Cerebellar cortex (tissue), 1 donor: ENCODE measurements around the gene TMEFF2.

Experiments used
- DNase-seq: peaks from one replicate; pipeline ENCODE4 v3.0.0-alpha.2; 2015; ENCODE audit warnings: low spot score

The TMEFF2 gene, protein sequence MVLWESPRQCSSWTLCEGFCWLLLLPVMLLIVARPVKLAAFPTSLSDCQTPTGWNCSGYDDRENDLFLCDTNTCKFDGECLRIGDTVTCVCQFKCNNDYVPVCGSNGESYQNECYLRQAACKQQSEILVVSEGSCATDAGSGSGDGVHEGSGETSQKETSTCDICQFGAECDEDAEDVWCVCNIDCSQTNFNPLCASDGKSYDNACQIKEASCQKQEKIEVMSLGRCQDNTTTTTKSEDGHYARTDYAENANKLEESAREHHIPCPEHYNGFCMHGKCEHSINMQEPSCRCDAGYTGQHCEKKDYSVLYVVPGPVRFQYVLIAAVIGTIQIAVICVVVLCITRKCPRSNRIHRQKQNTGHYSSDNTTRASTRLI

DNA sequence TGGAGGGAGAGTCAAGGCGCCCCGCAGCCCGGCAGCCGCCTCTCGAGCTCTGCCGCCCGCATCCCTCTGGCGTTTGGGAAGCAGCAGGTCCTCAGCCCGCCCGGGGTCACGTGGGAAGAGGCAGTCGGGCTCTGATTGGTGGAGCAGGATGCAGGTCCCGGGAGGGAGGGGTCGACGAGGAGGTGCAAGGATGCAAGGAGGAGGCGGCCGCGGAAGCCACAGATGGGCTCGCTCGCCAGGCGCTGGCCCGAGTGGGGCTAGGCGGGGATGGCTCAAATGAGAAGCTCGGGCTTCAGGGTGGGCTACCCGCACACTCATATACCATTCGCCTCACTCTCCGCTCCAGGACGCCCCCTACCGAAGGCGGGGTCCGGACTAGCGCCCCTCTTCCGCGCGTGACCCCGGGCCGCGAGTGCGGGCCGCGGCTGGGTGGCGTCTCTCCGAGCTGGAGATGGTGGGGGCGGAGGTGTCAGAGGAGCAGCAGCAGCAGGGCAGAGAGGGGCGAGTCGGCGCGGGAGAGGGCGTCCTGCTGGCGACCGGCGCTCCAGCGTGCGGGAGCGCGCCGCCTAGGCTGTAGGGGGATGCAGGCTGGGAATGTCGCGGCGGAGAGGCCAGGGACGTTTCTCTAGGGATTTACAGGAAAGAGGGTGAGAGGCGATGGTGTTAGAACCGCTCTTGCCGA is at the start of gene TMEFF2:
Gene TMEFF2, minus strand, starts transcription at position 68 of the 682 bp plus-strand sequence. CDS start 409 bp downstream, outside the sequence.
- DNase-seq: peak; percentile 98

DNA sequence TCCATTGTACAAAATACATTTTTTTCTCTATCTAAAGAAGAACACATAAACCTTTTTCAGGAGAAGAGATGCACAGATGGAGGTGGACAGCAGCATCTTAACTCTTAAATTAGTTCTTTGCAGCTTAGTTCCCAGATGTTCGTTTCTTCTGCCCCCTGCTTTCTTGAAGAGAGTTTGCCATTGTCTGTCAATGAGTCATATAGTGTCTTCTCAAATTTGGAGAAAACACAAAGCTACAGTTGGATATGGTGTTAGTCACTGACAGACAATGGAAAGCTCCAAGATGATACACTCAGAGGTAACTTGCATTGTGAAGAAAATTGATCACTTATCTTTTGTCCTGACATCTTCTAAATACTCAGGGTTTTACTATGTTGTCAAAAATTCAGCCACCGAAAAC is 48.8 kb upstream of the TMEFF2 start:
- DNase-seq: no peak

DNA sequence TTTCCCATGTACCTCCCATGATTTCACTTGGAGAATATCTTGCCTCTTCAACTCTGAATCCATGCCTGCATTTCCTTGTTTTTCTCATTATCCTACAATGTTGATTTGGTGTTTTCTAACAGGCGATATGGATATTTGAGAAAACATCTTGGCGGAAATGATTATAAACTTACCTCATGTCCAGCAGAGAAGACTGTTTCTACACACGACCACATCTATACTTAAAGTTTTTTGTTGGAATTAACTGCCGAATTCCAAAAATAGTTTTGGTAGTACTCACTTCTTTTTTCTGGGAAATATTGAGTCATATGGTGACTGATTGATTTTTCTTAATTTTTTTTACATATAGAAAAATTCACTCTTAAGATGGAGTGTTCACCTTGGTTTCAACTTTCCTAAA is 41.4 kb upstream of the TMEFF2 start:
- DNase-seq: no peak

DNA sequence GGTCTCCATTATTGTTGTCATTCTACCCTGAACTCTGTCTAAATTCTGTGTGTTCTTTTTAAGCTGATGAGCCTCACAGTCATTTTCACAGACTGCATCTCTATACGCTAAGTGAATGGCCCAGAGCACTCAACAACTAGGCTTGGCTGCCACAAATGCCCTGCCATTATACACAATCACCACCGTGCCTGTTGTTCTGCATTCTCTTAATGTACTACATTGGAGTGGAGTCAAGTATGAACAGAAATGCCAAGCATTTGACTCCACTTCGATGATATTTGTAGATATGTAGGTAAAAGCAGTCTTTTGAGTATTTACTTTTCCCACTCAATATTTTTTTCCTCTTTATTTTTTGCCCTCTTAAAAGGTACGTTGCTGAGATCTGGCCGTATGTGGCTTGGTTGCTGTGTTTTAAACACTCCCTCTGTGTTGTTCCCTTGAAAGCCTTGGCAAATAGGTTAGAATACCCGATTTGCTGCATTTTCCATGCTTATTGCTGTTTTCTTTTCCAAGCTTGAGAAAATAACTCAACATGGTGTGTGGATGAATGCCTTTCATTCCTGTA is 36.2 kb upstream of the TMEFF2 start:
- DNase-seq: no peak

DNA sequence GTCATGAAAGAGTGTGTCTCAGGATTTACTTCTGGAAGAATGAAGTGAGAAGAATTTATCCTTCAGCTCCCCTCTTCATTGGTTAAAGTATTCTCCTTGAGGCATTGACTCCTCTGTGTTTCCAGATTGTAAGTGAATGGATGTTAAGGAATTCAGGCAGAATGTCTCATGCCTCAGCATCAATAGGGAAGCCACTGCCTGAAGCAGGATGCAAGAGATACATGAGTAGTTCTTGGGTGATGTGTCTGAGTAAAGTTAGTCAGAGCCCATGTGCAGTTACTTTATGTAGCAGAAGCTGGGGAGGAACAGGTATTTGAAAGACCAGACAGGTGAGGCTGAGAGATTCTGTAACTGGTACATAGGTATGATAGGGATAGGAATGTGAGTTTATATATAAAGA is 34.0 kb upstream of the TMEFF2 start:
- DNase-seq: no peak

DNA sequence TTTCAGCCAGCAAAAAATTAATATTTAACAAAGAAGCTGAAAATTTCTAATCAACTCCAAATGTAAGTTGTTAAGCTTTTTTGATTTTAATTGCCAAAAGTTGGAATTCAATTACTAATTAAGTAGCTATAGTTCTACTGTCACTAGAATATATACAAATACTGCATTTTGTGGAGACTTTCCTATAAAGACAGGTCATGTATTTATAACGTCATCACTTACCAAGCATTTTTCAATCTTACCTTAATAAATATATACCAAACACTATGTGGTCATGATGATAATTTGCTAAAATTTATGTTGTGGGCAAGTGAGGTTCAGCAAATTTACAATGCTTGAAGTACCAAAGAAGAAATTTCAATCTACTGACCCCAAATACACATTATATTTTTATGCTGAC is 24.2 kb upstream of the TMEFF2 start:
- no peak for DNase-seq

DNA sequence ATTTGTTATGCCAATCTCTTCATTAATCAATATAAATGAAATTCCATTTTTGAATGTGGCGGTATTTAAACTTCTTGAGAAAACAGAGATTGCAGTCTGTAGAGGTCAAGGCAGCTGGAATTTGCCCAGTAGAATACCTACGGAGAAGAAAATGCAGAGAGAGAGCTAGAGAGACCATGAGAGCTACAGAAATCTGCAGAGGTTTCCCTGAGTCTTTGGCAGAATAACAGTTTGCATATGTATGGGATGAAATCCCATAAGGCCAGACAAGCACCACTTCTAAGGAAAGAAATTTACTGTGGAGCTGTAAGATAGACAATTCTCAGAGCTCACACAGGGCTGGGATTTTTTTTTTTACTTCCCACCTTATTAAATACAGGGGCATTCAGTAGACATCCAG is 23.6 kb upstream of the TMEFF2 start:
- DNase-seq: no peak

DNA sequence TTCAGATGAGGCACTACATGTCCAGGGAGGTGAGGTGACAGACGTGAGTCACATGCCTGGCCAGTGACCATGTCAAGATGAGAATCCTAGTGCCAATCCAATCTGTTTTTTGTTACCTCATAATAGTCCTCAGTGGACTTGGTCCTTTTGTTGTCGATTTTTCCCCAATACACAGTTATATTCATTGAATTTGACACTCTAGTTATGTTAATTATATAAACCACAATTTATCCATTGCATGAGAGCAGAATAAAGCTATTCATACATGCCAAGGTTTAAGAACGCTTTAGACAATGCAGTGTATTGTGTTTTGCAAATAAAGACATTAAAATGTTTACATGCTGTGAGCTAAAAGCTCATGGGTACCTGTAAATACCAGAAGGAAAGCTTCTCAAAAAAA is 21.6 kb upstream of the TMEFF2 start:
- no peak for DNase-seq

DNA sequence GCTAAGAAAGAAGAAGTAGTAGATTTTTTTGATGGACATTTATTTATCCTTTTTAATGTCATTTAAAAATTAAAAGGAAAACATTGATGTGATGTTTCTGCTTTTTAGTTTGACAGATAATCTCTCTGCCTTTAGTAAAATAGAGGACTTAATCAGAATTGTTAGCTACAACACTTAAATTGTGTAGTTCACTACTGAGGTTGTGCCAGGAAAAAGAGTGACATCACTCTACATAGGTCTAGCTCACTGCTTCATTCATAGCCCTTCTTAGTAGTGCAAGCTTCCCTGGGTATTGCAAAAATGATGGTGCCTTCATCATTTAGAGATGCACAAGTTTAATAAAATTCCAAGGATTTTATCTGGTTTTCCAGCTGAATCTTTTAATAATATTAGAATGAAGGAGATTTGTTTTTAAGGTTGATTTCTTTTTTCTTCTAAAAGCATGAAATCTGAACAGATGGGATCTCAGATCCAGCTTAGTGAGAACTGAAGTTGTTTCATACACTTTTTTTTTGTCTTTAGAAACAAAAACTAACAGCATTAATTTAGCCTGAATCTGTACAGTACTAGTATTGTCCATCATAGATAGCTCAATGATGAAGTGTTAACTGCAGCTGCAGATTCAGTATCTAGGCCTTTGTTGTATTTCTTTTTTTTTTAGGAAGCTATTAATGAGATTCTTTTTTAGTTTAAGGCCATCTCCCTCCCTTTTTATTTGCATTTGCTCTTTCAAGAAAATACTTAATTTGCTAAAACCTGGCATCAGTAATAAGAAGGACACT is 20.6 kb upstream of the TMEFF2 start:
- no peak for DNase-seq

DNA sequence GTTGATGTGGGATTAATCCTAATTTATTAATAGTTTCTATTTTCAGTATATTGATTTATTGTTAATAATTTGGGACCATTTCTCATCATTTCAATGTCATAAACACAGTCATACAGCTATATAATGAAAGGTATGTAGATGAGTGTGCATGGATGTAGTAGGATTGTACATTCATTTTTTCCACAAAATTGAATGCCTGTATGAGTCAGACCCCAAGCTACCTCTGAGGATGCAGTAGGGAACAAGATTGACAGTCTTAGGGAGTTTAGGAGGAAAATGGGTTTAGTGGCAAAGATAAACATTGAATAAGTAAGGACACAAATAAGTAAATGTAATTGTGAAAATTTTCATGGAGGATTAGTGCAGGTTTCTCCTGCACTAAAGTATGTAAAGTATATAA is 14.1 kb upstream of the TMEFF2 start:
- DNase-seq: no peak

DNA sequence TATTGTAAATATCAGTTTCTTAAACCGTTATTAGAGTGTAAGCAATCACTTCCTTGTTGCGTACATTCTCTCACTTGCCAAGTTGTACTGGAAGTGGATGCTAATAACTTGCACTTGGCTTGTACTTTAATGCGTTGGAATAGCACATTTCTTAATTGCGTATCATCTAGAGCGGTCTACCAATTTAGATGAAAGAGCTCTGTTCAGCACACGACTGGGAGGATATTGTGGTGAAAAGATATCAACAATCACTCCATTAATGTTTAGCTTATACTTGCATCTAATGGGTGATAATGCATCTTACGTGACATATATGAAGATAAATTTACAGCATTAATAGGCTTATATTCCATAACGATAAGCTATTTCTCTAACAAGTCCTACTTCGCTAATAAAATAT is 11.7 kb upstream of the TMEFF2 start:
- DNase-seq: no peak

DNA sequence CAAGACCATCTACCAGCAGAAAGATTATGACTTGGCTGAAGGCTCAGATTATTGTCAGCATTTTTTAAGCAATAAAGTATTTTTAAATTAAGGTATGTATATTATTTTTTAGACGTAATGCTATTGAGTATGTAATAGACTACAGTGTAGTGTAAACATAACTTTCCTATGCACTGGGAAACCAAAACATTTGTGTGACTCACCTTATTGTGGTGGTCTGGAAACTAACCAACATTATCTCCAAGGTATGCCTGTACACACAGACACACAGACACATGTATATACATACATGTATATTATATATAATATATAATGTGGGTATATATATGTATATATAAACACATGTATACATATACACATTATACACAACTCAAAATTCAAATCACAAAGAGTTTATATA is 9.1 kb upstream of the TMEFF2 start:
- DNase-seq: no peak

DNA sequence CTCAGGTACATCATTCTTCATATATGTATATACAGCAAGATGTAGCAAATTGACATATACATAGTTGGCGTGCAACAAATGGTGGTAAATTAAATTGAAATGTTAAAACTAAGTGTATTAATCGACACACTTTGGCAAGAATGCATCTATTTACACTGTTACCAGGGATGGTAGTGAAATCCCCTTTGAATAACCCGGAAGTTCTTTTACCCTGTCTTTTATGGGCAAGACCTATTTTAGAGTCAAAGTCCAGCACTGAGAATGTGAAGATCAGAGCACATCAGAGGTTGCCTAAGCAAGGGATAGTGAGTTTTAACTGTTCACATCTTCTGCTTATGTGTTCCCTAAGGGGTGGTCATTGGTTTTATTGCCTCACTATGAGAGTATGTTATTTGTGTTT is 7.6 kb upstream of the TMEFF2 start:
- no peak for DNase-seq

DNA sequence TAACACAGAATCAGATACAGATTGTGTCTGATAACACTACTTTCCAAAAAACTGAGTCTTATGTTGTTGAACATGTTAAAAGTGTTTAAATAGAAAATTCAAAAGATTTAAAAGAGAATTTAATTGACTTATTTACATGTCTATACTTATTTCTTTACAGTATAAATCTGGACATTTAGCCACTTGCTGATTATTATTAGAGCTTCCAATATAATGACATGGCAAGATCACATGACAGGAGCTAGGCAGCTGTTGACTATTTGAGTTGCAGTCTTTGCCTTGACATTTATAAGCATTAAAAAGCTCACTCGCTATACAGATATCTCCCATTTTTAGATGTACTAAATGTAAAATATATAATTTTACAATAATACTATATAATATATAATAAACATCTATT is 6.4 kb upstream of the TMEFF2 start:
- no peak for DNase-seq

DNA sequence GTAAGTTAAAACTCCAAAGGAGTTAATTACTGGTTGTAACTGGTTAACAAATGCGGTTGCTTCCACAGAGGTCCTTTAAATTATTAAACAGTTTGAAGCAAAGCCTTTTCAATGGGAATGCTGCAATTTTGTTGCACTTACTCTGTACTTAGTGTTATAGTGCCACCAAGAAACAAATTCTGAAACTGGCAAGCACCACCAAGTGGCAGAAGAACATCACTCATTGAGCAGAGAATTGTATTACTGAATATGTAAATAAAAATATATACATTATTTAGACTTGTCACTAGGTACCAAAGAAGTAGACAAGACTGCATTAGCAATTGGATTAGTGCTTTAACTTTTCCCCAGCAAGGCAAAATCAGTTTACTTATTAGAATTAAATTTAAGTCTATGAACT is 2.6 kb upstream of the TMEFF2 start:
- DNase-seq: peak; percentile 60

DNA sequence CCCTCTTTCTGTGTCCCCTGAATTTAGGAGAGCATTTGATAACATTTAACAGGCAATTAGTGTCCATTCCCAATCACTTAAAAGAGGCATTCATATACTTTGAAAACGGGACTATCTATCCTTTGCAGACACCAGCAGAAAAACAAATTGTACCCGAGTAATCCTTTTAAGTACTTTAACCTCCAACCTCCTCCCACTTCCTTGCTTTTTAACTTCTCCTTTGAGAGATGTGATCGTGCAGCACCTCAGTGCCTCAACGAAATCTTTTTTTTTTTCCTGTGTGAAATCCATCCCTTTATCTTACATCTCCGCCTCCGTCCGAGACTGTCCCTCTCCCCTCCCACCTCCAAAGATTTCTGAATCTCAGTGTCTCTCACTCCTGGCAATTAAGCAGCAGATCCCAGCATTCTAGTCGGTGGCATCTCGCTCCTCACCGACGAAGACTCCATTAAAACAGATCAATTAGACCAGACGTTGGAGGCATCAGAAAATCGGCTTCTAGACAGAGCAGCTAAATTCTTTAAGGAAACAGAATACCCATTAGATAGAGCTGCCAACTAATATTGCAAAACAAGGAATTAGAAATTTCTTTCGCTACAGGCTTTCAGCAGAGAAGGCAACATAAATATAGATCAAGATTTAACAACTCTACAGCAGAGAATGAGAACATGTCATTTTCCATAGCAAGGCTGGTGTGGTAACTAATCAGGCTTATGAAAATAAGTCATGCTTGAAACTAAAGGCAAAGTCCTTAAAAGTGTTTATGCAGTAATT is 1.9 kb upstream of the TMEFF2 start:
- DNase-seq: peak; percentile 80

DNA sequence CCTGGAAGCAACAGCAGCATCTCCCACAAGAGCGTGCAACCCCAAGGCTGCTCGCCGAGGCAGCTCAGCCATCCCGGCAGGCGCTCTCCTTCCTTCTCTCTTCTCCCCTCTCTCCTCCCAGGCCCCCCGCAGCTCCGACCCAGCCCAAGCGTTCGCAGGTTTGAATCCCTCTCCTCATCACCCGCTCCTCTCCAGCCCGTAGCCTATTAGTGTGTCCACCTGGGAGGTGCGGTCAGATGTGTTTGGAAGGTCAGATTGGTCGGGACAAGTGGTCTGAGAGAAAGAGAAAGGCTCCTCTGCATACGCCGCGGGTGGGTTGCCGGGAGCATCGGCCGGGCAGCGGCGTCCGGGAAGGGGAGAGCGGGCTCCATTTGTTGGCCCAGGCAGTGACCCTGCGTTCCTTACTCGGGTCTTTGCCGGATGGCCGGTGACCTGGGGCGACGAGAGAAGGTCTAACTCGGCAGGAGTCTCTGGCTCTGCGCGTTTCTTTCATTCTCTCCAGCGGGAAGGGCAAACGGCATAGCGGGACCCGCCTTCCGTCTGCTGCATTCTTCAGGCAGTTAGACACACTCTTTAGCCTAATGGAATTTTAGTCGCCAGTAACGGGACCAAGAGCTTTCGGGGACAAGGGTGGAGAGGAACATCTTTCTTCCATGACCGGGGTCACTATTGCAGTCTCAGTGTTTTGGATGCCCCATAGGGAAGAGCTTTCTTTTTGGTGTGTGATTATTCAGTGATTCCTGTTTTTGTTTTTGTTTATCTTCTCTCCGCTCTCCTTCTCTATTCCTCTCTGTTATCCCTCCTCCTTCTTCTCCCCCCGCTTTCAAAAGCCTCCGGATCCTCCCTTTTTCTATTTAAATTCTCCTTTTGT is 1.1 kb upstream of the TMEFF2 start:
- peak; percentile 60 for DNase-seq

DNA sequence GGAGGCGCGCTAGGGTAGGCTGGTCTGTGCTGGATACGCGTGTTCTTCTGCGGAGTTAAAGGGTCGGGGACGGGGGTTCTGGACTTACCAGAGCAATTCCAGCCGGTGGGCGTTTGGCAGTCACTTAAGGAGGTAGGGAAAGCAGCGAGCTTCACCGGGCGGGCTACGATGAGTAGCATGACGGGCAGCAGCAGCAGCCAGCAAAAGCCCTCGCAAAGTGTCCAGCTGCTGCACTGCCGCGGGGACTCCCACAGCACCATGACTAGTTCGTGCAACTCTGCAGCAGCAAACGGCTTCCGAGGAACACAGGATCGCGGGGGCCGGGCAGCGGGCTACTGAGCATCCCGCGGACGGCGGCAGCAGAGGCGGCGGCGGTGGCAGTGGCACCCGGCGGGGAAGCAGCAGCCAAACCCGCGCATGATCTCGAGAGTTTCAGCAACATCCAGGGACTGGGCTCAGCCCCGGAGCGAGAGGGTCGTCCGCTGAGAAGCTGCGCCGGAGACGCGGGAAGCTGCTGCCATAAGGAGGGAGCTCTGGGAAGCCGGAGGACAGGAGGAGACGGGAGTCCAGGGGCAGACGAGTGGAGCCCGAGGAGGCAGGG is 368 bp downstream of the TMEFF2 start:
- DNase-seq: peak; percentile 39

DNA sequence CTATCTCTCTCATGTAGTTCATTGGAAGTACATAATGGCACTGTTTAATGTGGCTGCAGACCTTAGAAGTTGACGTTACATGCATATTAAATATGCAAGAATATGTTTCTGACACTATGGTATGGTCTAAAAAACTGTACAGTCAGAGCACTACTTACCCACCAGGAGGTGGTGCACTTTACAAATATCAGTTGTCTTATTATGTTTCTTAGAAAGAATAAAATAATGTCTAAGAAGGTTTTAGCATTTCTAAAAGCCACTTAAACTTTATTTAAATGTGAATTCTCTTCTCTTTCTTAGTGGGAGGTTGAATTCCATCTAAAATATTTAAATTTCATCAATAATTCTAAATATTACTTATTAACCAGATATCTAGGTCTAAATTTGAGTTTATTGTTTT is 4.3 kb downstream of the TMEFF2 start:
- peak; percentile 34 for DNase-seq

DNA sequence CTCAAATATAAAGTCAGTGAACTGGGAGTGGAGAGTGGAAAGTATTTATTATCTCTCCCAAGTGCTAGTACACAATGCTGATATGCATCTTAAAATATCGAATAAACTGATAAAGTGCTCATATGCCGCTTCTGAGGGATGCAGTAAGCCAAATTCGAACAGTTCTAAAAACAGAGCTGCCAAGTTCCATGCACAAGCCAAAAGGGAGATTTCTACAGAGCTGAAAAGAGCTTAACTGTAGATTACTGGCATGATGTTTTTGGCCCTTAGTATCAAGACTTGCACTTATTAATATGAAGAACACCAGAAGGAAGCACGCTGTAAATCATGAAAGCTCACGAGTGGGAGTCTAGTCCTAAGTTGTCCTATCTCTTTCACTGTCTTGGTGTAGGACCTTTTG is 7.9 kb downstream of the TMEFF2 start:
- no peak for DNase-seq
